ENCODE results near the gene NXPH1. TPM values are rescaled to one million over a fixed set of nuclear protein-coding genes. Genes with fewer than 3 reads are reported as not detected.

The NXPH1 gene
- total and polyA plus RNA-seq, 5 experiments from 2014 or later = not detected

GRCh38 chr7:8783229-8783628 lies 349.8 kb downstream of the NXPH1 start:
- Mint-ChIP-seq H3K4me3 (no peak overlapping the region), H3K27me3 (no peaks in the 10 kb centered on the region), H3K4me1 (no peaks in the 10 kb centered on the region), H3K36me3 (no peaks in the 10 kb centered on the region), H3K27ac (no peak overlapping the region), H3K9me3 (peaks cover 0 to 23% (median 5%) of the 10 kb centered on the region in 9 donors)
- DNase-seq (no peak), ATAC-seq (no peak)
- POLR2A ChIA-PET = no interaction called here

GRCh38 chr7:8785081-8785480 lies 351.7 kb downstream of the NXPH1 start:
- no peak for DNase-seq
- Mint-ChIP-seq H3K27ac (no peak overlapping the region), H3K36me3 (no peaks in the 10 kb centered on the region), H3K4me3 (no peak overlapping the region), H3K27me3 (no peaks in the 10 kb centered on the region), H3K4me1 (no peaks in the 10 kb centered on the region), H3K9me3 (peaks cover 4 to 35% (median 7%) of the 10 kb centered on the region in 9 donors)
- ATAC-seq = no peak
- POLR2A ChIA-PET = no interaction called here

GRCh38 chr7:8800986-8801385 lies 367.6 kb downstream of the NXPH1 start:
- ATAC-seq = no peak
- Mint-ChIP-seq H3K4me1 (no peaks in the 10 kb centered on the region), H3K27ac (no peak overlapping the region), H3K9me3 (peaks cover 0 to 23% (median 7%) of the 10 kb centered on the region in 9 donors), H3K36me3 (no peaks in the 10 kb centered on the region), H3K4me3 (no peak overlapping the region), H3K27me3 (no peaks in the 10 kb centered on the region)
- POLR2A ChIA-PET = no interaction called here
- DNase-seq = no peak

Other genes with a start within 250 kb of the NXPH1 start
- under 1 TPM in 1 of 2 experiments, not detected in 1; 0.96 TPM for gene ICA1, start 171.4 kb upstream of the NXPH1 start, total RNA-seq
- gene ICA1, start 171.4 kb upstream of the NXPH1 start, polyA plus RNA-seq = 1 to 10 TPM in 2 of 3 donors, under 1 TPM in 1; 0.71 to 1.3 (median 1.3) TPM